ENCODE measurements around the gene DYNLT5. TPM values are rescaled to one million over a fixed set of nuclear protein-coding genes. Genes with fewer than 3 reads are reported as not detected.
"Not testable (repeated sequence)": the region's sequence is repeated elsewhere in the genome, so short reads cannot be mapped to it uniquely, and the experiment has no call there.

The DYNLT5 gene
- total RNA-seq, 1 experiment from 2014 or later: not detected

DNA sequence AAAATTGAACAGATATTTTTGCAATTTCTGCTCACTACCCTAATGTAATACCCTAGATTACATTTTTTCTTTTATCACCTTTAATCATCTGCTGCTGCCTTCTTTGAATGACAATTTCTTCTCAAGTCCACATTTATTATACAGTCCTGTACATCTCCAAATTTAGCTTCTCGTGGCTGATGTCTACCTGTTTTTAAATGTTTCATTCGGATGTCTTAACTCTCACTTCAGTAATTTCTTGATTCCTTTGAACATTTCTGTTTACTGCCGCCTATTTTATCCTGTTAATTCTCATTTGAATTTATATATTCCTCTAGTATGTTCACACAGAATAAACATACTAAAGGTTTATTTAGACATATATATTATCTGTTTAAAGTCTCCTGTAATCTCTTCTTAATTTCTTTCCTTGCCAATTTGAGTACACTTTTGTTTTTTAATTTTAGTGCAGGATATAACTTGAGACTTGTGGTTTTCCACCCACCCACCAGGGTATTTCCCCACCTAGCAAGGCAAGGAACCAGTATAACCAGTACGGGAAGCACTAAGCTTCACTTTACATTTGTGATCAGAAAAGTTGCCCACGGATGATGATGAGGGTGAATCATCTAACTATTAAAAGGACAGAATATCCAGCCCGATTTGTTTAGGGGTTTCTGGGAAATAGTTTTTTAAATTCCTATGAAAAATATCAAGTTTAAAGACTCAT, 36.1 kb downstream of the DYNLT5 start:
- DNase-seq (ENCODE audit: low spot score): no peak

- DNase-seq (ENCODE audit: low spot score): no peak
Measured at GRCh38 chr1:66791621-66792610, 39.7 kb downstream of the DYNLT5 start.

DNA sequence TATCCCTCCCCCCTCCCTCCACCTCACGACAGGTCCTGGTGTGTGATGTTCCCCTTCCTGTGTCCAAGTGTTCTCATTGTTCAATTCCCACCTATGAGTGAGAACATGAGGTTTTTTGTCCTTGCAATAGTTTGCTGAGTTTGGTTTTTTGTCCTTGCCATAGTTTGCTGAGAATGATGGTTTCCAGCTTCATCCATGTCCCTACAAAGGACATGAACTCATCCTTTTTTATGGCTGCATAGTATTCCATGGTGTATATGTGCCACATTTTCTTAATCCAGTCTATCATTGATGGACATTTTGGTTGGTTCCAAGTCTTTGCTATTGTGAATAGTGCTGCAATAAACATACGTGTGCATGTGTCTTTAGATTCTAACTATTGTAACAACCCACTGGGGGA, 43.6 kb downstream of the DYNLT5 start:
- not testable (repeated sequence) for DNase-seq (ENCODE audit: low spot score)

GRCh38 chr1:66809245-66809644, 57.0 kb downstream of the DYNLT5 start:
- DNase-seq (ENCODE audit: low spot score): no peak

DNA sequence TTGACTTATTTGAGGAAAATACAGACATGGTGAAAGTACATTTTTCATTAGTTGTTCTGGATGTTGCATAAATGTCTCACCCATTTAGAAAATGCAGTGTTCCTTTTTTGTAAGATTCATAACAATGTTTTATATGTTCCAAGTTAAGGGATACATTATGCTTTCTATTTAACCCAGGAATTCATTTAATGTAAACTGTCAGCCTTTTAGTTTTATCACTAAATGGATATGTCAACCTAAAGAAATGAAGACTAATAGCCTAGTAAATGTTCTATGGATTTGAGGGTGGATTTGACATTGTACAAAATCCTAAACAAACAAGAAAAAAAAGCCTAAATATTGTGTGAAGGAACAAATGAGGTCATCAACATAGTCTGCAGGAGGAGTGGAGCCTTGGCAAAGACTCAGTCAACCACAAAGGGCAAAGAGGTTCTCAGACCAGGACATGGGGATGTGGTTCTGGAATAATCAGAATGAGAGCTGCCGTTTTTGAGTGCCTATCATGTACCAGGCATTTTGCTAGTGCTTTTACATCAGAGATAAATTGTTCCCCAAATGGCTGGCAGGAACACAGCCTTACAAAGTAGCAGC, 57.6 kb downstream of the DYNLT5 start:
- DNase-seq (ENCODE audit: low spot score): peak; percentile 18

DNA sequence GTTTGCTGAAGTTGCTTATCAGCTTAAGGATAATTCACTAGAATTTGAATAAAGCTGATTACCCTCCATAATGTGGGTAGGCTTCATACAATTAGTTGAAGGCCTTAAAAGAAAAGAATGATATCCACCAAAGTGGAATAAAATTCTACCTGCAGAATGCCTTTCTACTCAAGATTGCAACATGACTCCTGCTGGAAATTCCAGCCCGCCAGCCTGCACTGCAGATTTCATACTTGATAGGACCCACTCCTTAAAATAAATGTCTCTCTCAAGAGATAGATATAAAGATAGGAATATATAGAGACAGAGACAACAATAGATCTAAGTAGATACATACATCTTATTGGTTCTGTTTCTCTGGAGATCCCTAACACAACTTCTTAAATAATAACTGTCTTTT, 72.5 kb downstream of the DYNLT5 start:
- DNase-seq (ENCODE audit: low spot score): no peak

Other genes with a start within 250 kb of the DYNLT5 start
- 0.34 TPM in 1 of 2 replicates, not detected in the other for gene SGIP1, start 218.3 kb upstream of the DYNLT5 start, total RNA-seq (2014; rRNA removed; shearing (Covaris generic))
- gene INSL5, start 48.8 kb downstream of the DYNLT5 start, total RNA-seq (2014; rRNA removed; shearing (Covaris generic)): not detected in 2 replicates
- gene DNAI4, start 172.4 kb downstream of the DYNLT5 start, total RNA-seq (2014; rRNA removed; shearing (Covaris generic)): 0.93 and 1.5 TPM in 2 replicates
- gene MIER1, start 172.5 kb downstream of the DYNLT5 start, total RNA-seq (2014; rRNA removed; shearing (Covaris generic)): 36.1 and 41.1 TPM in 2 replicates

Data from A172 (cell line).